HG03097 (cell line): ENCODE data around the gene ATG9B.

Source experiments
- ATAC-seq: cut with Tn5 transposase; IDR thresholded peaks from one replicate; pipeline ENCODE4 v1.9.1; 2021; ENCODE audit not compliant: unreplicated experiment, low FRiP score

ATG9B gene

GRCh38 chr7:150971242-150972022 is 52.9 kb downstream of the ATG9B start:
- no peak for ATAC-seq

- ATAC-seq = no peak
Observed at GRCh38 chr7:150970424-150970823, 53.9 kb downstream of the ATG9B start.

- no peak for ATAC-seq
Observed at GRCh38 chr7:150969475-150969874, 54.8 kb downstream of the ATG9B start.

GRCh38 chr7:150968734-150969372 is 55.4 kb downstream of the ATG9B start:
- ATAC-seq = no peak

GRCh38 chr7:150968056-150968733 is 56.1 kb downstream of the ATG9B start:
- ATAC-seq = no peak

- ATAC-seq = no peak
Observed at GRCh38 chr7:150967349-150967748, 56.9 kb downstream of the ATG9B start.

- ATAC-seq = no peak
Observed at GRCh38 chr7:150966002-150966401, 58.3 kb downstream of the ATG9B start.

GRCh38 chr7:150965273-150965830 is 58.9 kb downstream of the ATG9B start:
- ATAC-seq = no peak
